GM12891 (cell line): ENCODE data around the gene WASL.

Source experiments
- POLR2A ChIP-seq: IDR thresholded peaks from 2 replicates; pipeline ENCODE4 v1.6.1; 2011; ENCODE audit warnings: low read depth, low read length, control low read depth
- POLR2AphosphoS5 ChIP-seq: IDR thresholded peaks from 2 replicates; pipeline ENCODE4 v1.6.1; 2011; ENCODE audit warnings: low read depth, low read length, control low read depth
- TAF1 ChIP-seq: IDR thresholded peaks from 2 replicates; pipeline ENCODE4 v1.6.1; 2011; ENCODE audit warnings: low read depth, low read length, control low read depth

DNA sequence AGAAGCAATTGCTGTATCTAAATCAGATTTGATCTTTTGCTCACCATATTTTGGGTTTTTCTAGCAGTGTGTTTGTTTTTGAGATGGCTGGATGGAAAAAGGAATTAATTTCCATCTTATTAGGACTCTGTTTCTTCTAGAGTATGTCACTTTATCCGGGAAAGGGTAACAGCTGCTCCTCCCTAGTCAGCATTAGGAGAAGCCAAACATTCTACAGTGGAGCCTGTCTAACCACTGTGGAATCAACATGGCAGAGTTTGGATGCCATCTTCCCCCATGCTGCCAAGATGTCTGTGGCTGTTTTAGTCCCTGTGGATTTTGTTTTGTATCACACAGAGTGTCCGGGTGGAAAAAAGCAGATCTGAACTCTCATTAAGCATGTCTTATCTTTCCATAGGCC lies 109.2 kb downstream of the WASL start:
- TF ChIP-seq POLR2AphosphoS5 (no peak), POLR2A (no peak), TAF1 (no peak)
